OCI-LY3 (cell line): ENCODE measurements around the gene VWA7.

Source experiments
- H2AFZ ChIP-seq: fragments of 200-600, 300-600 bp; shearing (Covaris generic); 2 replicates; pipeline ENCODE4 v1.6.0; 2014; ENCODE audit warnings: antibody characterized with exemption, low read depth, low read length
- H3K27ac ChIP-seq: fragments of 200-600, 300-600 bp; sonication (generic); 2 replicates; pipeline ENCODE4 v1.5.1; 2014; ENCODE audit warnings: mild to moderate bottlenecking, low read length, moderate library complexity, mixed read lengths
- H3K27me3 ChIP-seq: fragments of 200-600, 300-600 bp; sonication (generic); 2 replicates; pipeline ENCODE4 v1.6.1; 2014; ENCODE audit warnings: low read depth, low read length, mixed read lengths
- H3K36me3 ChIP-seq: fragments of 200-600, 300-600 bp; sonication (generic); replicated peaks from 2 replicates; pipeline ENCODE3; 2014; ENCODE audit warnings: low read depth, low read length, mixed read lengths
- H3K4me1 ChIP-seq: fragments of 300-600, 200-600 bp; sonication (generic); 2 replicates; pipeline ENCODE4 v1.6.1; 2014; ENCODE audit warnings: low read length, mixed read lengths
- H3K4me2 ChIP-seq: fragments of 200-600, 300-600 bp; sonication (generic); 2 replicates; pipeline ENCODE4 v1.6.1; 2014; ENCODE audit warnings: low read length, mixed read lengths
- H3K4me3 ChIP-seq: fragments of 300-600, 200-600 bp; sonication (generic); 2 replicates; pipeline ENCODE4 v1.5.1; 2014; ENCODE audit warnings: antibody characterized with exemption, mild to moderate bottlenecking, low read length, moderate library complexity
- H3K79me2 ChIP-seq: fragments of 300-600, 200-600 bp; shearing (Covaris generic); 2 replicates; pipeline ENCODE4 v1.6.1; 2014; ENCODE audit warnings: mild to moderate bottlenecking, low read length, mixed read lengths
- H3K9ac ChIP-seq: fragments of 300-600, 200-600 bp; shearing (Covaris generic); 2 replicates; pipeline ENCODE4 v1.6.0; 2014; ENCODE audit warnings: mild to moderate bottlenecking, low read length, moderate library complexity
- H3K9me3 ChIP-seq: fragments of 200-600, 300-600 bp; shearing (Covaris generic); 2 replicates; pipeline ENCODE4 v1.6.1; 2014; ENCODE audit warnings: low read length, mixed read lengths; ENCODE audit not compliant: insufficient read depth
- H4K20me1 ChIP-seq: fragments of 200-600, 300-600 bp; sonication (generic); 2 replicates; pipeline ENCODE4 v1.6.1; 2016; ENCODE audit warnings: low read length, mixed read lengths; ENCODE audit not compliant: insufficient read depth
- EZH2phosphoT487 ChIP-seq: fragments of 200-600 bp; shearing (Covaris generic); IDR thresholded peaks from 2 replicates; pipeline ENCODE4 v1.6.1; 2018; ENCODE audit warnings: antibody characterized with exemption, mixed run types, low read depth
- TF ChIP-seq, protein P1 (sequence below): fragments of 200-600, 300-600 bp; sonication (generic); IDR thresholded peaks from 2 replicates; pipeline ENCODE4 v1.5.1; 2014; ENCODE audit warnings: antibody characterized with exemption, low read length, low read depth

VWA7 gene

DNA sequence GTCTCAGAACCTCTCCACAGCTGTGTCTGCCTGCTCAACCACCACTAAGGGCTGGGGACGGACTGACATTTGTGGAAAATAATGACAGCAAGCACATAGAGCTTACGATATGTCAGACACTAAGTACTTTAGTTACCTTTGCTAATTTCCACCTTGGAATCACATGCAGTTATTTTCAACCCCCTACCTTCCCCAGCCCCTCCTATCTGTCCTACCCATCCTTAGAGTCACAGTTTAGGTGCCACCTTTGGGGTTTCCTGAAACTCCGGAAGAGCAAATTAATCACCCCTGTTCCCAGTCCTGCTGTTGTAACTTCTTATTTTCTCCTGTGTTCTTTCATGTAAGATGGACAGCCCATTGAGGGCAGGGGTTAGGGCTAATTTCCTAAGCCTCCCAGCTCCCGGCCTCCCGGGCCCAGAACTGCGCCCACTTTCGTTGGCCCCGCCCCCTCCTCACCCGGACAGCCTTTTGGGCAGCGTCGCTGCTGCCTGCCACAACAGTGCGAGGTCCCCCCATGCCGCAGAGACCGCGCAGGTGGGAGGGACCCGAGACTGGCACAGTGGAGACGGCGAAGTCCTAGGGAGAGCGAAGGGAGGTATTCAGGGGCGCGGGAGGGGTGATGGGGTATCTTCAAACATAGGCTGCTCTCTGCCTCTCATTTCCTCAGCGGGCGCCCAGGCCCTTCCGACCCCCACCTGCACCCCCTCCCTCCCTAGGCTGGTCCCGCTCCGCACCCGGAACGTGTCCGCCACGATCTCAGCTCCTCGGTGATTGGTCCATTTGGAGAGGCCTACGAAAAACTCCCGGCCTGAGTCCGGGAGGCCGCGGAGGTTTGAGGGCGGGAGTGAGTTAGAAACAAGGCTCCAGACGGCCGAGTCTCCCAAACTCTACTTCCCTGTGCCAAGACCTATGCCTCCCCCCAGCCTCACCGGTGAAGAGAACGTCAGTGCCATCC lies 49.1 kb downstream of the VWA7 start:
- Histone ChIP-seq H3K9me3 (no peaks in the 10 kb centered on the region), H3K27ac (peak overlapping the region; percentile 75), H4K20me1 (0 out of 2 replicates have a peak, but pooled peaks cover 5% of the 10 kb centered on the region), H3K4me2 (peak overlapping the region; percentile 48), H3K9ac (0 out of 2 replicates have a peak overlapping the region, but pooled peaks have one; percentile 18), H2AFZ (no peak overlapping the region), H3K4me3 (no peak overlapping the region), H3K36me3 (peaks cover 33% of the 10 kb centered on the region), H3K27me3 (no peaks in the 10 kb centered on the region), H3K79me2 (no peaks in the 10 kb centered on the region), H3K4me1 (peaks cover 30% of the 10 kb centered on the region)
- TF ChIP-seq, protein P1, sequence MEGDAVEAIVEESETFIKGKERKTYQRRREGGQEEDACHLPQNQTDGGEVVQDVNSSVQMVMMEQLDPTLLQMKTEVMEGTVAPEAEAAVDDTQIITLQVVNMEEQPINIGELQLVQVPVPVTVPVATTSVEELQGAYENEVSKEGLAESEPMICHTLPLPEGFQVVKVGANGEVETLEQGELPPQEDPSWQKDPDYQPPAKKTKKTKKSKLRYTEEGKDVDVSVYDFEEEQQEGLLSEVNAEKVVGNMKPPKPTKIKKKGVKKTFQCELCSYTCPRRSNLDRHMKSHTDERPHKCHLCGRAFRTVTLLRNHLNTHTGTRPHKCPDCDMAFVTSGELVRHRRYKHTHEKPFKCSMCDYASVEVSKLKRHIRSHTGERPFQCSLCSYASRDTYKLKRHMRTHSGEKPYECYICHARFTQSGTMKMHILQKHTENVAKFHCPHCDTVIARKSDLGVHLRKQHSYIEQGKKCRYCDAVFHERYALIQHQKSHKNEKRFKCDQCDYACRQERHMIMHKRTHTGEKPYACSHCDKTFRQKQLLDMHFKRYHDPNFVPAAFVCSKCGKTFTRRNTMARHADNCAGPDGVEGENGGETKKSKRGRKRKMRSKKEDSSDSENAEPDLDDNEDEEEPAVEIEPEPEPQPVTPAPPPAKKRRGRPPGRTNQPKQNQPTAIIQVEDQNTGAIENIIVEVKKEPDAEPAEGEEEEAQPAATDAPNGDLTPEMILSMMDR = no peak
- no peak for TF ChIP-seq EZH2phosphoT487

DNA sequence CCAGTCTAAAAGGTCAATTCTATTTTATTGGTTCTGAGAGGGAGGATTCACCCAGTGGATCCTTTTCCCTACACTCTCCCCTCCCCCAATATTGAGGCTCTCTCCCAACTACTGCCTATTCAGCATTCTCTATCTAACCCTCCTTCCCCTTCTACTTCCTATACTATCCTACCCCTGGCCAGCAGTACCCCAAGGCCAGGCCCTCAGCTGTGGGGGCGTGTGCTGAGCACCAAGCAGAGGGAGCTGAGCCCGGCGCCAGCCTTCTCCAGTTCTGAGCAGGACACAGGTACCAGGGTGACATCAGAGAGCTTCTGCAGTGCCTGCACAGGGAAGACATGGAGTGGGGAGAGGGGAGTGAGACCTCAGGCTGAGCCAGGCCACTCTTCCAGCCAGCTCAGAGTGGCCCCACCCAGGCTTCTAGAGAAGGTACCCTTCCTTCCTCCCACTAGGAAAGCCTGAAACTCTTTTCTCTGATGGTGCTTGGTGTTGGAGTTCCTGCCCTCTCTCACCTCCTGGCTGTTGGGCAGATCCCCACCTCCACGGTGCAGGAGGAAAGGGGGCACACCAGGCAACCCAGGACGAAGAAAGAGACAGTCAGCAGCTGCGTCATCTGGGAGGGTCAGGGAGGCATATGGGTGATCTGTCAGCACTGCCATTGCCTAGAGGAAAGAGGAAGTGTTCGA lies 50.0 kb downstream of the VWA7 start:
- H3K4me3 ChIP-seq = no peak overlapping the region
- H3K27ac ChIP-seq = peak overlapping the region; percentile 75
- no peak overlapping the region for H2AFZ ChIP-seq
- H3K9me3 ChIP-seq = no peaks in the 10 kb centered on the region
- TF ChIP-seq EZH2phosphoT487 = no peak
- TF ChIP-seq, protein P1 = no peak
- peak overlapping the region; percentile 48 for H3K4me2 ChIP-seq
- H4K20me1 ChIP-seq = 0 out of 2 replicates have a peak, but pooled peaks cover 5% of the 10 kb centered on the region
- no peaks in the 10 kb centered on the region for H3K27me3 ChIP-seq
- H3K36me3 ChIP-seq = peaks cover 32% of the 10 kb centered on the region
- H3K79me2 ChIP-seq = no peaks in the 10 kb centered on the region
- H3K9ac ChIP-seq = no peak overlapping the region
- H3K4me1 ChIP-seq = peaks cover 30% of the 10 kb centered on the region

DNA sequence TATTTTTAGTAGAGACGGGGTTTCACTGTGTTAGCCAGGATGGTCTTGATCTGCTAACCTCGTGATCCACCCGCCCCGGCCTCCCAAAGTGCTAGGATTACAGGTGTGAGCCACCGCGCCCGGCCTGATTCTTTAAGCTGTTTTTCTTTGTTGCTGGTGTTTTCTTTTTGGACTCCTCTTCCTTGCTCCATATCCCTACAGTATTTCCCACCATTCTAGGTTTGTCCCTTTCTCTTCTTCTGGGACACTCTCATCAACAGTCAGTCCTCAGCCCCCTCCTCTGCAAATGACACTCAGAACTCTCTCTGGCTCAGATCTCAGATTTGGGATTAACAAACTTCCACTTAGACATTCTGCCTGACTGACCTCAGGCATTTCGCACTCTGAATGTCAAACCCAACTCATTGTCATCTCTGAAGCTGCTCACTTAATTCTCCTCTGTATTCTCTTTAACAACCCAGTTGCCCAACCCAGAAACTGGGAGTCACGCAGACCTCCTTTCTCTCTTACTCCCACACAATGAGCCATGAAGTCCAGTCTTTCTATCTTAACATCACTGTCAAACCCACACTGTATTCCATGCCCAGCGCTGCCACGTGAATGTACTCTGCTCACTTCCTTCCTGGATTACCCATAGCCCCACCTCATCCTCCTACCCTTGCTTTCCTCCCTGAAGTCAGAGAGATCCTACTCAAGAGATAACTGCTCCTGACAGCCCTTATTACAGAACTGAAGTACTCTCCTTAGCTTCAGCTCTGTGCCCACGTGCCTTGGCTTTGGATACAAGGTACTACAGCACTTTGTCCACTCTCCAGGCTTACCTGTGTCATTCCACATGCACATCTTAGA lies 51.4 kb downstream of the VWA7 start:
- no peak overlapping the region for H3K27ac ChIP-seq
- peaks cover 30% of the 10 kb centered on the region for H3K4me1 ChIP-seq
- no peaks in the 10 kb centered on the region for H3K79me2 ChIP-seq
- H3K36me3 ChIP-seq = peaks cover 23% of the 10 kb centered on the region
- no peak overlapping the region for H3K4me2 ChIP-seq
- H3K9ac ChIP-seq = no peak overlapping the region
- no peak overlapping the region for H2AFZ ChIP-seq
- no peaks in the 10 kb centered on the region for H3K27me3 ChIP-seq
- no peak overlapping the region for H3K4me3 ChIP-seq
- 0 out of 2 replicates have a peak, but pooled peaks cover 5% of the 10 kb centered on the region for H4K20me1 ChIP-seq
- no peak for TF ChIP-seq EZH2phosphoT487
- TF ChIP-seq, protein P1 = no peak
- H3K9me3 ChIP-seq = no peaks in the 10 kb centered on the region
